ENCODE results near the gene DISC1.

GRCh38 chr1:231779081-231779480 is 152.5 kb downstream of the DISC1 start:
- TF ChIP-seq POLR2A (IDR thresholded peaks at IDR 0.05; ENCODE audit: low read depth, low read length) (no peak), POLR2AphosphoS5 (IDR thresholded peaks at IDR 0.05; ENCODE audit: low read depth, low read length) (no peak), TAF1 (IDR thresholded peaks at IDR 0.05; ENCODE audit: borderline replicate concordance, low read depth, low read length) (no peak)

Measured in GM12892 (cell line).